Esophagus (tissue), 2 donors: ENCODE data around the gene NLGN4Y. TPM values are rescaled to one million over a fixed set of nuclear protein-coding genes. Genes with fewer than 3 reads are reported as not detected.

Experiments used
- H3K27ac ChIP-seq, 2 donors: one replicate each; pipeline ENCODE4 v1.5.1; 2013; ENCODE audit warnings: low read depth in 2 of 2, mild to moderate bottlenecking in 2 of 2, inconsistent platforms in 1 of 2, low read length in 1 of 2, moderate library complexity in 1 of 2
- H3K27me3 ChIP-seq, 2 donors: one replicate each; pipeline ENCODE4 v1.6.1; 2013; ENCODE audit warnings: low read length in 2 of 2, control low read depth in 1 of 2, mild to moderate bottlenecking in 1 of 2; ENCODE audit not compliant: insufficient read depth in 2 of 2, control insufficient read depth in 1 of 2
- H3K36me3 ChIP-seq, 2 donors: one replicate each; pipeline ENCODE4 v1.6.1; 2013; ENCODE audit warnings: low read length in 1 of 2; ENCODE audit not compliant: control insufficient read depth in 2 of 2, insufficient read depth in 2 of 2
- H3K4me1 ChIP-seq, 2 donors: one replicate each; pipeline ENCODE4 v1.6.1; 2013; ENCODE audit warnings: low read length in 1 of 2; ENCODE audit not compliant: control insufficient read depth in 2 of 2, insufficient read depth in 2 of 2
- H3K4me3 ChIP-seq, 2 donors: one replicate each; pipeline ENCODE4 v1.5.1; 2013; ENCODE audit warnings: low read length in 2 of 2, mild to moderate bottlenecking in 2 of 2, low read depth in 1 of 2, moderate library complexity in 1 of 2
- H3K9me3 ChIP-seq, 2 donors: one replicate each; pipeline ENCODE4 v1.6.1; 2013; ENCODE audit warnings: mild to moderate bottlenecking in 2 of 2, low read depth in 1 of 2, low read length in 1 of 2, moderate library complexity in 1 of 2; ENCODE audit not compliant: control insufficient read depth in 2 of 2, insufficient read depth in 1 of 2
- WGBS, 2 donors: extraction: QIAGEN DNeasy Blood & Tissue Kit; methylation state at CpG; one replicate each; pipeline ENCODE4 v1.1.7; 2013; 5-methylcytosine and 5-hydroxymethylcytosine counted together
- polyA plus RNA-seq, 2 donors: library from polyadenylated mRNA; stranded (reverse); fragments of 200-250 nt; gene quantifications; one replicate each; pipeline ENCODE4 v1.2.3, GENCODE V29; 2013
- donor health status: healthy with polysubstance abuse.
- donor health status: Bipolar disorder and iron deficiency.

The NLGN4Y gene
- polyA plus RNA-seq, 2 donors, result 1.0 TPM; not detected in 1

DNA sequence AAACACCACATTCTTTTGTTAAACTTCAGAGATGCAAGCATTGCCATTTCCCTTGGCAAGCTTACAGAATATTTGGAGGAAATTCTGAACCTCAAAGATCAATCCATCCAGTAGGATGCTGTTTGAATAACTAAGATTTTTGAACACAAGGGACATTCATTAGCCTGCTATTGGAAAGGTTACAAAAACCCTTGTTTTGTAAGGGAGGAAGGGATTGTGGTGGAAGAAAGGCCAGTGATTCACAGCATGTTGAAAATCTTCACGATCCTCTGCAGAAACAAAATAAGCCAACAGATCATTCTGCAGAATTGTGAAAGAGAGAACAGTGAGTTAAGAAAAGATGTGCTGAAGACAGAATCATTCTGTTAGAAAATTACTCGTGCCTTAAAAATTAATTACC is 297.9 kb downstream of the NLGN4Y start:
- no peak overlapping the region for H3K27ac ChIP-seq
- H3K4me3 ChIP-seq, result no peak overlapping the region
- 47 to 62% methylated on average over 2 of the region's 2 CpGs for WGBS, 2 donors
- no peaks in the 10 kb centered on the region for H3K4me1 ChIP-seq
- no peaks in the 10 kb centered on the region for H3K9me3 ChIP-seq
- H3K27me3 ChIP-seq, result no peaks in the 10 kb centered on the region
- H3K36me3 ChIP-seq, result no peaks in the 10 kb centered on the region

DNA sequence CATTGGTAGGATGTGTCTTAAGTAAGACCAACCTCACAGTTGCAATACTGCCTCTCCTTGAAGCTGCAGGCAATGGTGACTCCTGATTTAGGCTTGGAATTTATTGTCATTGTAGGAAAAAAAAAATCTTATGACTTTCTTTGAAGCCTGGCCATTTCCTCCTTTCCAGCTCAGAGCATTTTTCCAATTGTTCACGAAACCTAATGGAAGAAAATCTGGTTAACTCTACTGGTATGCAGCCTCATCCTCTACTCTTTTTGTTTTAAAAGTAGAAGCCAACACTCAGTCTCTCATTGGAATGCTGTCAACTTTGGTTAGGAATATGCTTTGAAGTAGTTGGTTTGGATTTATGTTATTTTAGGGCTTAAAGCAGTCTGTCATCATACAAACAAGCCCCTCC is 298.6 kb downstream of the NLGN4Y start:
- WGBS, 2 donors, result 45% methylated on average over 1 of the region's 1 CpG; no CpG with 5 or more reads in 1 of the 2 donors
- no peaks in the 10 kb centered on the region for H3K4me1 ChIP-seq
- H3K27me3 ChIP-seq, result no peaks in the 10 kb centered on the region

GRCh38 chrY:14824583-14824982 is 300.3 kb downstream of the NLGN4Y start:
- Histone ChIP-seq H3K36me3 (no peaks in the 10 kb centered on the region), H3K4me1 (no peaks in the 10 kb centered on the region), H3K4me3 (no peak overlapping the region), H3K27ac (no peak overlapping the region), H3K27me3 (no peaks in the 10 kb centered on the region), H3K9me3 (no peaks in the 10 kb centered on the region)
- 92 to 94% methylated on average over 2 of the region's 2 CpGs for WGBS, 2 donors

More for the DNA sequence above, 298.6 kb downstream of the NLGN4Y start:
- H3K4me3 ChIP-seq, result no peak overlapping the region
- no peaks in the 10 kb centered on the region for H3K9me3 ChIP-seq
- no peak overlapping the region for H3K27ac ChIP-seq
- no peaks in the 10 kb centered on the region for H3K36me3 ChIP-seq

DNA sequence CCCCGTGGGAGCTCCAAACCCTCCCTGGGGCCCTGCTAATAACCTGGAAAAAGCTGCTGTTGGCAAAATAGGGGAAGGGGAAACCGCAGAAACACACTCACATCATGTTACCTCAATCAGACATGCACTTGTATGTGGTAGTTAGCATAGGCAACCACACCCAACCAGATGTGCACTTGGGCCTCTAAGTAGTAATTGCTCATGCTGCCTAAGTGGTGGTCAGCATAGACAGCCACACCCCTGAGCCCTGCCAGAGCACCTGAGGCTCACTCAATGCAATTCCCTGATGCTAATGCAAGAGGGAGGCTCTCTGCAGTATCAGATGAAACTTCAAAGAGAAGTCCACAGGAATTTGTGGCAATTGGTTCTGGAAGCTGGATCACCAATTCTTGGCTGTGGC is 301.4 kb downstream of the NLGN4Y start:
- Histone ChIP-seq H3K27me3 (no peaks in the 10 kb centered on the region), H3K4me3 (no peak overlapping the region), H3K27ac (no peak overlapping the region), H3K36me3 (no peaks in the 10 kb centered on the region), H3K4me1 (no peaks in the 10 kb centered on the region), H3K9me3 (no peaks in the 10 kb centered on the region)
- 25 to 80% methylated on average over 1 to 2 of the region's 2 CpGs for WGBS, 2 donors

GRCh38 chrY:14828531-14828930 is 304.2 kb downstream of the NLGN4Y start:
- Histone ChIP-seq H3K27ac (no peak overlapping the region), H3K36me3 (no peaks in the 10 kb centered on the region)
- WGBS, 2 donors, result 43 to 84% methylated on average over 5 of the region's 5 CpGs

DNA sequence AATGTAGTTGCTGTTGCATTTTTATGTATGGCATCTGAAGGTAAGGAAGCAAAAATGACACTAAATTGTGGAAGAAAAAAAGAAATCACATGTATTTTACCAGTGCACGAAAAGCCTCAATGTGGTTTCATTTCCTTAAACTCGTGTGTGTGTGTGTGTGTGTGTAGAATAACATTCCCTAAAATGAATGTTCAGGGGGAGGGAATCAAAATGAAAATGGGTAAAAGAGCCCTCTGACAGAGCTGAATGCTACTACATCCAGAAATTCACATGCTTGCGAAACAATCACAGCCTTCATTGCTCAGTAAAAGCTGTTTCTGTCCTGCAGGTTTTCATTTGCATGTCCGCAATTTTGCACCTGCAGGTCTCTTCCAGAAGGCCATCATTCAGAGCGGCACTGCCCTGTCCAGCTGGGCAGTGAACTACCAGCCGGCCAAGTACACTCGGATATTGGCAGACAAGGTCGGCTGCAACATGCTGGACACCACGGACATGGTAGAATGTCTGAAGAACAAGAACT is 305.1 kb downstream of the NLGN4Y start:
- WGBS, 2 donors, result 93% methylated on average over 3 to 9 of the region's 9 CpGs
- H3K27me3 ChIP-seq, result no peaks in the 10 kb centered on the region
- H3K27ac ChIP-seq, result no peak overlapping the region
- no peaks in the 10 kb centered on the region for H3K9me3 ChIP-seq
- no peaks in the 10 kb centered on the region for H3K36me3 ChIP-seq
- H3K4me3 ChIP-seq, result no peak overlapping the region
- no peaks in the 10 kb centered on the region for H3K4me1 ChIP-seq

More at GRCh38 chrY:14828531-14828930, 304.2 kb downstream of the NLGN4Y start:
- no peaks in the 10 kb centered on the region for H3K27me3 ChIP-seq
- H3K4me3 ChIP-seq, result no peak overlapping the region
- H3K9me3 ChIP-seq, result no peaks in the 10 kb centered on the region
- no peaks in the 10 kb centered on the region for H3K4me1 ChIP-seq

DNA sequence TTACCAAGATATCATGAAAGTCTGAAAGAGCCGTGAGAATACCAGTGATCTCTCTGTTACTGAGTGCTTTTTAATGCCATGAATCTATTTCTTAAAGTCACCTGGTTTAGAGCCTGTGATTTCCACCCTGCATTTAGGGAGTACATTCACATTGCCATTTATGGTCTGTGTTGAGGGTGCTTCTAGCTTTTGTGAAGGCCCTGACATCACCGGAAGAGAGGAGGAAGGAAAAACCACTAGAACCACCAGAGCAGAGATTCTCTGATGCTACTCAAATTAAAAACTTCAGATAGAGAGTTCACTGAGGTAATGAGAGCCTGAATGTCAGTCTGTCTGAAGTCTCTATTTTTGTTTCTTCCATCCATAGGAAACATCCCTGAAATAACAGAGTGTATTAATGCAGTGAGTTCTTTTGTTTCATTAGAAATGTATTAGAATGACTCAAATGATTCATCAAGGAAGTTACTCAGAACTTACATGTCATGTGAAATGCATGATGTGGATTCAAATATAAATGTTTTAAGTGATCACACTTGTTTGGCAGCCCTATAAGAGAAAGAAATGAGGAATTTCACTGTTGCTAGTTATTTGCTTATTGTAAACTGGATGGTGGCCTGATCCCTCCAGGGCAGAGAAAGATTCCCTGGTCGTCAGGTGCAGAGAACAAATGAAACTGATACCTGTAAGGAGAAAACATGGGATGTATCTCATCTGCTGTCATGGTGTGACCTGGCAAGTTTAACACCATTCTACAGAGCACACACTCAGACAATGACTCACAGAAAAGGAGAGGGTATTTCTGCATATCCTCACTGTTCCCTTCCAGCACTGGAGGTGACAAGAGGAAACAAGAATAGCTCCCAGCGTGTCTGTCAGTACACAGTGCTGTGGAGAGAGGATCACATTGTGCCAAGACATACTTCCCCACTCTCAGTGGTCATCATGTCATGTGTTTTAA is 310.1 kb downstream of the NLGN4Y start:
- Histone ChIP-seq H3K27ac (no peak overlapping the region), H3K9me3 (no peaks in the 10 kb centered on the region), H3K36me3 (no peaks in the 10 kb centered on the region), H3K27me3 (no peaks in the 10 kb centered on the region), H3K4me1 (no peaks in the 10 kb centered on the region), H3K4me3 (no peak overlapping the region)
- 52 to 80% methylated on average over 1 to 4 of the region's 4 CpGs for WGBS, 2 donors

DNA sequence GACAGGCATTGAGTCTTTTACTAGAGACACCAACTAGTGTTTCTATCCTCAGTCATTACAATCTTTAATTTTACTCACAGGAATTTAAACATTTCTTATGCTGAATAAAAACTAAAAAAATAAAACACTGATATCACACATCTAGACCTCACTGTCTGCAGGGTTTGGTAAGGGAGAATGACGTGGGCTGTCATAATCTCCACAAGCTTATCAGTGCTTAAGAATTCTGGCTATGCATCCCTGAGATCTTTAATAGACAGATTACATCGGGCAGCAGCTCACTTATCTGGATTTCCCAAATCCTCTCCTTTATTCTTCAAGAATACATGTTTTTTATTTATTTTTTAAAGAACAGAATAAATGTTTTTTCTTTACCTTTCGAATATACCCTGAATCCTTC is 313.1 kb downstream of the NLGN4Y start:
- Histone ChIP-seq H3K27ac (no peak overlapping the region), H3K4me1 (no peaks in the 10 kb centered on the region), H3K4me3 (no peak overlapping the region), H3K27me3 (no peaks in the 10 kb centered on the region), H3K9me3 (no peaks in the 10 kb centered on the region), H3K36me3 (no peaks in the 10 kb centered on the region)
- 57 to 85% methylated on average over 1 to 3 of the region's 3 CpGs for WGBS, 2 donors

DNA sequence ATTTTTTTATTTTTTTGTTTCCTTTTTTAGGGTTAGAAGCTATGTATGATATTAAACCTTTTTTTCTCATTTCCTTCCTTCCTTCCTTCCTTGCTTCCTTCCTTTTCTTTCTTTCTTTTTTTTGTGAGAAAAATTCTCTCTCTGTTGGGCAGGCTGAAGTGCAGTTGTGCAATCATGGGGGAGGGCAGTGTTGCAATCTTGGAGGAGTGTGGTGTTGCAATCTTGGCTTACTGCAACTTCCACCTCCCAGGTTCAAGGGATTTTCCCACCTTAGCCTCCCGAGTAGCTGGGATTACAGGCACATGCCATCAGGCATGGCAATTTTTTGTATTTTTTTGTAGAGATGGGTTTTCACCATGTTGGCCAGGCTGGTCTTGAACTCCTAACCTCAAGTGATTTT is 326.4 kb downstream of the NLGN4Y start:
- WGBS, 2 donors, result 43 to 47% methylated on average over 1 of the region's 1 CpG
- H3K9me3 ChIP-seq, result no peaks in the 10 kb centered on the region
- no peaks in the 10 kb centered on the region for H3K27me3 ChIP-seq
- no peaks in the 10 kb centered on the region for H3K36me3 ChIP-seq
- H3K27ac ChIP-seq, result no peak overlapping the region
- H3K4me1 ChIP-seq, result no peaks in the 10 kb centered on the region
- no peak overlapping the region for H3K4me3 ChIP-seq

DNA sequence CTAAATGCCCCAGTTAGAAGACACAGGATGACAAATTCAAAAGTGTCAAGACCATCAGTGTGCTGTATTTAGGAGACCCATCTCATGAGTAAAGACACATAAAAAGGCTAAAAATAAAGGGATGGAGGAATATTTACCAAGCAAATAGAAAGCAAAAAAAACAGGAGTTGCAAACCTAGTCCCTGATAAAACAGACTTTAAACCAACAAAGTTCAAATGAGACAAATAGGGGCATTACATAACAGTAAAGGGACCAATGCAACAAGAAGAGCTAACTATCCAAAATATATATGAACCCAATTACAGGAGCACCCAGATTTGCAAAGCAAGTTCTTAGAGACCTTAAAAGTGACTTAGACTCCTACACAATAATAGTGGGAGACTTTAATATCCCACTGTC is 336.1 kb downstream of the NLGN4Y start:
- no peak overlapping the region for H3K27ac ChIP-seq
- no peaks in the 10 kb centered on the region for H3K4me1 ChIP-seq
- no peaks in the 10 kb centered on the region for H3K9me3 ChIP-seq
- no peaks in the 10 kb centered on the region for H3K36me3 ChIP-seq
- no peaks in the 10 kb centered on the region for H3K27me3 ChIP-seq
- H3K4me3 ChIP-seq, result no peak overlapping the region
